Measurements from ENCODE around the gene INAVA. TPM values are rescaled to one million over a fixed set of nuclear protein-coding genes. Genes with fewer than 3 reads are reported as not detected.

Gene INAVA
- total RNA-seq, 1 experiment from 2014 or later: 36.8 TPM

DNA sequence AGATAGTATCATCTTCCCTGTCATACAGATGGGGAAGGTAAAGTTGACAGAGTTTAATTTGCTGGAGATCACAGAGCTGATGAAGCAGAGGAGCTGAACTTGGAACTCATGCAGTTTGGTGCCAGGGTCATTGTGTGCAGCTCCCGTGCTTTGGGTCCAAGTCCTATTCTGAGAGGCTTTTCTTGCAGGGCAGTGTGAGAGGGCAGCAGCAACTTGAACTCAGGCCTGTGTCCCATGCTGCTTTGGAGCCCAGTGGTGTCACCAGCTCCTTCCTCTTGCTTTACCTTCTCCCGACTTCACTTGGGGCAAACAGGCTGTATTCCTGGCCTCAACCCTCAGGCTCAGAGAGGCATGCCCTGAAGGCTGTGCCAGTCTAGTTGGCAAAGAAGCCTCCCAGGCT is 24.7 kb downstream of the INAVA start:
- H3K79me2 ChIP-seq (ENCODE audit: insufficient read depth, low read length): no peaks in the 10 kb centered on the region
- no peaks in the 10 kb centered on the region for H3K79me1 ChIP-seq (ENCODE audit: insufficient read depth, low read depth, low read length, poor library complexity, severe bottlenecking)
- no peak overlapping the region for H3K18ac ChIP-seq (ENCODE audit: insufficient read length, low read depth, low read length)
- no peak overlapping the region for H3T11ph ChIP-seq (ENCODE audit: low read length)
- no CpG with 5 or more reads among the region's 2 CpGs for WGBS (ENCODE audit: extremely low coverage, insufficient read length, low lambda C conversion rate)
- no peak overlapping the region for H2BK12ac ChIP-seq (ENCODE audit: insufficient read length, low read depth, low read length)
- TF ChIP-seq, protein P1, sequence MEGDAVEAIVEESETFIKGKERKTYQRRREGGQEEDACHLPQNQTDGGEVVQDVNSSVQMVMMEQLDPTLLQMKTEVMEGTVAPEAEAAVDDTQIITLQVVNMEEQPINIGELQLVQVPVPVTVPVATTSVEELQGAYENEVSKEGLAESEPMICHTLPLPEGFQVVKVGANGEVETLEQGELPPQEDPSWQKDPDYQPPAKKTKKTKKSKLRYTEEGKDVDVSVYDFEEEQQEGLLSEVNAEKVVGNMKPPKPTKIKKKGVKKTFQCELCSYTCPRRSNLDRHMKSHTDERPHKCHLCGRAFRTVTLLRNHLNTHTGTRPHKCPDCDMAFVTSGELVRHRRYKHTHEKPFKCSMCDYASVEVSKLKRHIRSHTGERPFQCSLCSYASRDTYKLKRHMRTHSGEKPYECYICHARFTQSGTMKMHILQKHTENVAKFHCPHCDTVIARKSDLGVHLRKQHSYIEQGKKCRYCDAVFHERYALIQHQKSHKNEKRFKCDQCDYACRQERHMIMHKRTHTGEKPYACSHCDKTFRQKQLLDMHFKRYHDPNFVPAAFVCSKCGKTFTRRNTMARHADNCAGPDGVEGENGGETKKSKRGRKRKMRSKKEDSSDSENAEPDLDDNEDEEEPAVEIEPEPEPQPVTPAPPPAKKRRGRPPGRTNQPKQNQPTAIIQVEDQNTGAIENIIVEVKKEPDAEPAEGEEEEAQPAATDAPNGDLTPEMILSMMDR (conservative IDR thresholded peaks at IDR 0.05): no peak
- H2BK5ac ChIP-seq (ENCODE audit: insufficient read length, low read length): no peak overlapping the region
- H3K4me2 ChIP-seq (ENCODE audit: insufficient read depth, insufficient read length, low read length): no peak overlapping the region
- H3K4me1 ChIP-seq (ENCODE audit: insufficient read depth, low read length): peaks cover 3% of the 10 kb centered on the region; the same call in 1 of the 2 replicates
- no peak overlapping the region for H2BK20ac ChIP-seq (ENCODE audit: low read depth, low read length, poor library complexity, severe bottlenecking)
- Mint-ChIP-seq H3K4me3 (no peak overlapping the region), H3K9me3 (no peaks in the 10 kb centered on the region), H3K27me3 (ENCODE audit: low read depth) (peaks cover 2% of the 10 kb centered on the region; the same call in 1 of the 2 replicates), H3K36me3 (ENCODE audit: insufficient read depth in 1 of 3, low read depth in 3 of 3) (no peaks in the 10 kb centered on the region), H3K27ac (no peak overlapping the region; a peak in 1 of 7 replicates), H3K4me1 (peaks cover 17 to 29% of the 10 kb centered on the region in 2 experiments)
- no peak for DNase-seq
- no peak overlapping the region for H4K5ac ChIP-seq (ENCODE audit: insufficient read length, low read depth, low read length)
- H3K23me2 ChIP-seq (ENCODE audit: insufficient read length, low read depth, low read length, poor library complexity, severe bottlenecking): no peaks in the 10 kb centered on the region
- no peak overlapping the region for H4K91ac ChIP-seq (ENCODE audit: insufficient read length, low read depth, low read length)
- no peak overlapping the region for H3K27ac ChIP-seq (ENCODE audit: insufficient read length, low read depth, low read length)
- H2BK15ac ChIP-seq (ENCODE audit: low read depth, low read length): no peak overlapping the region; the same call in 1 of the 2 replicates
- H2AK5ac ChIP-seq (ENCODE audit: insufficient read length, low read length): no peak overlapping the region
- H3K9ac ChIP-seq (ENCODE audit: extremely low read depth, insufficient read length, low read length): no peak overlapping the region
- H4K20me1 ChIP-seq (ENCODE audit: control insufficient read depth, insufficient read depth, insufficient read length): no peaks in the 10 kb centered on the region
- no peak overlapping the region for H3K56ac ChIP-seq (ENCODE audit: insufficient read length, low read depth, low read length)
- no peak overlapping the region for H4K8ac ChIP-seq (replicated peaks; ENCODE audit: insufficient read length, low read depth, low read length)
- H2BK120ac ChIP-seq (ENCODE audit: low read depth, low read length, poor library complexity, severe bottlenecking): no peak overlapping the region
- H3K27me3 ChIP-seq (ENCODE audit: insufficient read depth, low read length): no peaks in the 10 kb centered on the region
- no peaks in the 10 kb centered on the region for H3K9me3 ChIP-seq (ENCODE audit: control insufficient read depth, low read depth, low read length)
- no peak overlapping the region for H3K4ac ChIP-seq (ENCODE audit: low read depth, low read length)
- no peak overlapping the region for H3K14ac ChIP-seq (ENCODE audit: insufficient read depth, low read length)
- no peak overlapping the region for H3K23ac ChIP-seq (ENCODE audit: insufficient read length, low read depth, low read length)
- no peak overlapping the region for H2AFZ ChIP-seq (ENCODE audit: low read length)

All from H9 (cell line).